ENCODE data around the gene KCNQ4. TPM values are rescaled to one million over a fixed set of nuclear protein-coding genes. Genes with fewer than 3 reads are reported as not detected.

KCNQ4 gene
- 0.20 to 0.34 TPM (median 0.26 TPM) in 5 replicates for total RNA-seq (2022; extraction: Qiagen RNA extraction)

DNA sequence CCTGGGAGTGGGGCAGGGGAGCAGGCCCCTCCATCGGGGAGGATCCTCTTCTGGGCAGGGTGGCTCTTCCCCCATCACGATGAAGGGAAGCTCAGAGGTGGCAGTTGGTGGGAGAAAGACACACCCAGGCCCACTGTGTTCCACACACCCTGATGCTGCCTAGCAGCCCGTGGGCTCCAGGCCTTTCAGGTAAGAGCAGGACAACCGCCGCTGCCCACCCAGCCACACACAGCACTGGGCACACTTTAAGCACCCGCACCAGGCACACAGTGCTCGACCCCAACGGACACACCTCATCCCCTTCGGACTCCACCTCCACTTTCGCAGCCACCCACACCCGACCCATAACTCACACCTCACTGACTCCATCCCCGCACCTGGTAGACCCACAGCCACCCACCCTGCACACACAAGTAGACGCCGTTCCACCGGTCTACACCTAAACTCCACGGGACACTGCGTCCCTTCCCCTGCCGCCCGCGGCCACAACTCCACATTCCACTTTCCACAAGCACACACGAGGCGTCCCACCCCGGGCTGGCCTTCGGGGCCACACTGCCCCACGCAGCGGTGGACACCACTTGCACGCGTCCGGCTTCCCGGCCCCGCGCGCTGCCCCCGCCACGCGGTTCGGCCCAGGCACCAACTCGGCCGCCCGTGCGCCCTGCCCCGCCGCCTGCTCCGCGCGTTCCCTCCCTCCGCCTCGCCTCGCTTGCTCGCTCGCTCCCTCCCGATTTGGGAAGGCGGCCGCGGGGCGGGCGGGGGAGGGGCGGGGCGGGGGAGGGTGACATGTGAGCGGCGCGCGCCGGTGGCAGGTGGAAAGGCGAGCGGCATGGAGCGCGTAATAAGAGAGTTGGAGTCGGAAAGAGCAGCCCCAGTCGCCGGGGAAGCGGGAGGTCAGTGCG is at the start of gene KCNQ4:
Gene KCNQ4 (plus strand): TSS at position 787 of the 905 bp plus-strand sequence. CDS start 307 bp downstream, outside the sequence.

DNA sequence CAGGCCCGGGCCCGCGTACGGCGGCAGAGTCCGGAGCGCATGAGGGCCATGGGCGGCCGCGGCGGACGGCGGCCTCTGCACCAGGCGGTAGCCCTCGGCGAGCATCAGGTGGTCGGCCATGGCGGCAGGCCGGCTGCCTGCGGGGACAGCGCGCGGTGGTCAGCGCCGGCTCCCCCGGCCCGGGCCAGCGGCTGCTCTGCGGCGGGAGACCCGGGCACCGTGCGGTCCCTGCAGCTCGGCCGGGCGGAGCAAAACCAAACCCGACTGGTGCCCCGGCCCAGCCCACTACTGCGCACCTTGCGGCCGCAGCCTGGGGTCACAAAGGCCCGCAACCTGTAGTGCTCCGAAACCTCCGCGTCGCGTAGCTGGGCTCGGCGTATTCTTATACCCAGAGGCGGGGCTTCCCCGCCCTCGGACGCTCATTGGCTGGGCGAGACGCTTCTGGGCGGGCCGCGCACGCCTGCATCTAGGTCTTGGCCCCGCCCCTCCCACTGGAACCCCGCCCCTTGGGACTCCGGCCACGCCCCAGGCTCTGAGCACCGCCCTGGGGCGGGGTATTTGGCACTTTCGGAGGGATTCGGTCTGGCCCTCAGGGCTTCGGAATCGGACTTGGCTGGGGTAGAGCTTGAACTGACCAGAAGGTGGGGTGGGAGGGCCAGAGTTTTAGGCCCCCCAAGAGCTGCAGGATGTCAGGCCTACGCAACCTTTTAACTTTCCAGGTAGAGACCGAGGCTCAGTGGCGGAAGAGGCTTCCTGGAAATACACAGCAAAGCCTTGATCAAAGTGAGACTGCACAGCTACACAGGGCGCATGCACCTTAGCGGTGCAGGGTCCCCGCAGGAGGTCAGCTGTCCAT is 78.6 kb downstream of the KCNQ4 start, which contains the start of gene CITED4:
Gene CITED4 (minus strand): TSS at position 356 of the 856 bp plus-strand sequence. CDS start 236 bp downstream, at position 120.

Other genes with a start within 250 kb of the KCNQ4 start
- 0.97 to 1.3 TPM (median 1.1 TPM) in 5 replicates for gene RIMS3, start 118.1 kb upstream of the KCNQ4 start, total RNA-seq (2022; extraction: Qiagen RNA extraction)
- 32.4 to 38.4 TPM (median 36.5 TPM) in 5 replicates for gene NFYC, start 92.1 kb upstream of the KCNQ4 start, total RNA-seq (2022; extraction: Qiagen RNA extraction)
- 53.4 to 113 TPM (median 98.2 TPM) in 5 replicates for gene CITED4, start 78.6 kb downstream of the KCNQ4 start, total RNA-seq (2022; extraction: Qiagen RNA extraction)
- gene CTPS1, start 195.9 kb downstream of the KCNQ4 start, total RNA-seq (2022; extraction: Qiagen RNA extraction): 86.4 to 112 TPM (median 90.7 TPM) in 5 replicates
- gene SLFNL1, start 237.9 kb downstream of the KCNQ4 start, total RNA-seq (2022; extraction: Qiagen RNA extraction): 0.04 TPM in 1 of 5 replicates, not detected in the others

All from A549 treated with Mapracorat at 1 μM for 4 hours (cell line).